H1 (cell line): ENCODE measurements around the gene SBK2.

ENCODE experiments used
- CTCF ChIP-seq, 3 experiments: IDR thresholded peaks; 1 replicate in 2 of 3; 2 replicates in 1 of 3; pipeline versions ENCODE4 v1.5.1 to v1.6.1; 2011; ENCODE audit warnings: low read length in 3 of 3, mild to moderate bottlenecking in 3 of 3, inconsistent platforms in 2 of 3, low read depth in 1 of 3, moderate library complexity in 1 of 3; ENCODE audit not compliant: insufficient read depth in 1 of 3; ENCODE audit errors: control extremely low read depth in 1 of 3
- EP300 ChIP-seq, 2 experiments: IDR thresholded peaks; 1 replicate in 1 of 2; 2 replicates in 1 of 2; pipeline ENCODE4 v1.6.1; 2011 to 2012; ENCODE audit warnings: low read depth in 2 of 2, low read length in 2 of 2, mild to moderate bottlenecking in 2 of 2, borderline replicate concordance in 1 of 2, inconsistent platforms in 1 of 2, moderate library complexity in 1 of 2
- EZH2 ChIP-seq: fragments of 200-600 bp; sonication (generic); IDR thresholded peaks from 2 replicates; pipeline ENCODE4 v1.7.1; 2012; ENCODE audit warnings: low read depth, mild to moderate bottlenecking, moderate library complexity, low read length, inconsistent platforms; ENCODE audit not compliant: severe bottlenecking
- JUND ChIP-seq: IDR thresholded peaks from 2 replicates; pipeline ENCODE4 v1.6.1; 2011; ENCODE audit warnings: mild to moderate bottlenecking, improper control_type of control experiment, low read length
- KDM5A ChIP-seq: fragments of 200-600 bp; IDR thresholded peaks from 2 replicates; pipeline ENCODE4 v1.7.1; 2012; ENCODE audit warnings: mild to moderate bottlenecking, low read length, inconsistent platforms, mixed read lengths
- MAFK ChIP-seq: IDR thresholded peaks from 2 replicates; pipeline ENCODE4 v1.6.1; 2012; ENCODE audit warnings: low read depth, mild to moderate bottlenecking, improper control_type of control experiment, low read length
- MAX ChIP-seq: IDR thresholded peaks from 2 replicates; pipeline ENCODE4 v1.6.1; 2012; ENCODE audit warnings: inconsistent platforms
- SP2 ChIP-seq: IDR thresholded peaks from 2 replicates; pipeline ENCODE4 v1.6.1; 2012; ENCODE audit warnings: mild to moderate bottlenecking, low read length, inconsistent platforms
- TBP ChIP-seq: IDR thresholded peaks from 2 replicates; pipeline ENCODE4 v1.6.1; 2011; ENCODE audit warnings: low read depth, low read length, improper control_type of control experiment
- TEAD4 ChIP-seq: IDR thresholded peaks from 2 replicates; pipeline ENCODE4 v1.6.1; 2012; ENCODE audit warnings: low read depth, low read length, inconsistent platforms, mixed read lengths
- YY1 ChIP-seq: IDR thresholded peaks from 2 replicates; pipeline ENCODE4 v1.6.1; 2011; ENCODE audit warnings: low read depth, mild to moderate bottlenecking, low read length

DNA sequence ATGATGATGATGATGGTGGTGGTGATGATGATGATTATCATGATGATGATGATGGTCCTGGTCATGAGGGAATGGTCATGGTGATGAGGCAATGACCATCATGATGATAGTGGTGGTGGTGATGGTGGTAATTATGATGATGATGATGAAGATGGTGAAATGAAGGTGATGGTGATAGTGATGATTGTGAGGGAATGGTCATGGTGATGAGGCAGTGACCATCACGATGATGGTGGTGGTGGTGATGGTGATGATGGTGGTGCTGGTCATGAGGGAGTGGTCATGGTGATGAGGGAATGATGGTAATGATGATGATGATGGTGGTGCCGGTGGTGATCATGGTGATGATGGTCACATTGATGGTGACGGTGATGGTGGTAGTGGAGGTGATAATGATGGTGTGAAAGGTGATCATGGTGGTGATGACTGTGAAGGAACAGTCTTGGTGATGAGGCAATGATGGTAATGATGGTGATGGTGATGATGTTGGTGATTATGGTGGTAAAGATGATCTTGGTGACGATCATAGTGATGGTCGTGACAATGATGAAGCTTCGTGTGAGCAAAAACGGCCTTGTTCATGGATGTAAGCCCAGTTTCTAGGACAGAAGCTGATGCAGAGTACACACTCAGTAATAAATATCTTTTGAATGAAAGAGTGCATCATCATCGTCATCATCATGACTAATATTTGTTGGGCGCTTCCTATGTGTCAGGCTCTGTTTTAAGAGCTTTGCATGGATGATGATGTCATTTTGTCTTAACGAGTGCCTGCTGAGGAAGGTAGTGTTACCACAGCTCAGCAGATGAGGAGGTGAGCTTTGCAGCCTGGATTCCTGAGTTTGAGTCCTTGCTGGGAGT lies 17.3 kb downstream of the SBK2 start:
- TF ChIP-seq KDM5A = no peak
- no peak for TF ChIP-seq EZH2
- no peak for TF ChIP-seq CTCF (IDR thresholded peaks at IDR 0.05; ENCODE audit: control extremely low read depth in 1 of 3, insufficient read depth in 1 of 3, low read depth in 1 of 3, low read length in 3 of 3)
- TF ChIP-seq MAFK = no peak
- no peak for TF ChIP-seq YY1
- TF ChIP-seq MAX = no peak
- no peak for TF ChIP-seq TBP
- no peak for TF ChIP-seq EP300 (IDR thresholded peaks at IDR 0.05; ENCODE audit: borderline replicate concordance in 1 of 2, low read depth in 2 of 2, low read length in 2 of 2)
- TF ChIP-seq SP2 = no peak
- TF ChIP-seq TEAD4 = no peak
- no peak for TF ChIP-seq JUND
